ENCODE data around the gene IL10RB.
"Not testable (repeated sequence)": the region's sequence is repeated elsewhere in the genome, so short reads cannot be mapped to it uniquely, and the experiment has no call there.

Gene IL10RB

DNA sequence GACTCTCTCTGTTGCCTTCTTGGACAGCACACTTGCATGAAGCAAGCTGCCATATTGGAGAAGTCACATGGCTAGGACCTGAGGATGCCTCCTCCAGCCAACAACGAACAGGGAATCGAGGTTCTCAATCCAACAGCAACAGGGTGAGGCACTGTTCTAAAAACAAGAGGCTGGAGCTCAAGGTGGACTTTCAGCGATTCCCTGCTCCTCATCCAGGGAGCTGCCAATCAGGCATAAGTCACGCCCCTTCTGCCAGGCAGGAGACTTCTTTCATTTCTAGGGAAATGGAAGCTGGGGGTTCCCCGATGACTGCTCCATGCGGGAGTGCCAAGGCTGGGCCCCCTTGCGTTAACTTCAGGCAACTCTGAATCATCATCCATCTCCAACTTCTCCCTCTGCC is 35.9 kb downstream of the IL10RB start:
- DNase-seq (ENCODE audit: low spot score), result no peak

- DNase-seq (ENCODE audit: low spot score), result no peak
These were observed 36.6 kb downstream of the IL10RB start for GRCh38 chr21:33302796-33303195.

GRCh38 chr21:33305344-33305671 is 39.1 kb downstream of the IL10RB start:
- DNase-seq (ENCODE audit: low spot score), result no peak

- no peak for DNase-seq (ENCODE audit: low spot score)
These were observed 39.8 kb downstream of the IL10RB start for GRCh38 chr21:33305938-33306337.

GRCh38 chr21:33308586-33309490 is 42.7 kb downstream of the IL10RB start:
- no peak for DNase-seq (ENCODE audit: low spot score)

DNA sequence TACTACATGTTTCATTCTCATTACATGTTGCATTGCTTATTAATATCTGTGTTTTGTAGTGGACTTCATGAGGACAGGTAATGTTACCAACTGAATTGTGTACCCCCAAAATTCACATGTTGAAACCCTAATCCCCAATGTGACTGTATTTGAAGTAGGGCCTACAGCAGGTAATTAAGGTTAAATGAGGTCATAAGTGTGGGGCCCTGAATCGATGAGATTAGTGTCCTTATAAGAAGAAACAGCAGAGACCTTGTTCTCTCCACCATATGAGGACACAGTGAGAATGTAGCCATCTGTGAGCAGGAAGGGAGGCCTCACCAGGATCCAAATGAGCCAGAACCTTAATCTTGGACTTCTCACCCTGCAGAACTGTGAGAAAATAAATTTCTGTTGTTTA is 43.6 kb downstream of the IL10RB start:
- DNase-seq (ENCODE audit: low spot score), result no peak

DNA sequence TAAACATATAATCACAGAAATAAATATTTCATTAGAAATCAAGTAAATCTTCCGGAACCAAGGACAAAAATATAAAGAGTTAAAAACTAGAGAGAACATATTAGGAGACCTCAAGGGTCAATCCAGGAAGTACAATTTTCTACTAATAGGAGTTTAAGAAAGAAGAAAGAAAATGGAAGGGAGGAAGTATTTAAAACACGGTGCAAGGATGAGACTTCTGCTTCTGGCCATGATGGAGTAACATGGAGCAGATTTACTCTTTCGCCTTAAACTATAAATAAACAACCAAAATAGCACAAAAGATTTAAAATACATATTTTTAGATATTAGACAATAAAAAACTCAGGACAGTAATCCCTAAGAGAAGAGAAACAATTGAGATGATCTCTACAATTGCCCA is 46.0 kb downstream of the IL10RB start:
- no peak for DNase-seq (ENCODE audit: low spot score)

DNA sequence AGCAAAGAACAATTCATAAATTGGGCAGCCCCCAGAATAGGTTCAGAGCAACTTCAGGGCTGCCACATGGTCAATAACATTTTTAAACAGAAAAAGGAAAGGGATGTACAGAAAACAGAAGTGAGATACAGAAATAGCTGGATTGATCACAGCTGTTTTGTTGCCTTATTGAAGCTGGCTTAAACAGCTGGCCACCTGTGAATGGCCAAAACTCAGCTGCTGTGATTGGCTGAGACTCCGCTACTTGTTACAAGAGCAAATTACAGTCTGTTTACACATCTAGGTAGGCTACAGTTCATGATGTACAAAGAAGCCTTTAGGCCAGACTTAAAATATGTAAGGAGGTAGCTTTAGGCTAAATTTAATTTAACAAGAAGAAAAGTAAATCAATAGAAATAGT is 47.0 kb downstream of the IL10RB start:
- no peak for DNase-seq (ENCODE audit: low spot score)

- no peak for DNase-seq (ENCODE audit: low spot score)
These were observed 47.4 kb downstream of the IL10RB start for GRCh38 chr21:33313611-33314010.

GRCh38 chr21:33314111-33314510 is 47.9 kb downstream of the IL10RB start:
- DNase-seq (ENCODE audit: low spot score), result no peak

DNA sequence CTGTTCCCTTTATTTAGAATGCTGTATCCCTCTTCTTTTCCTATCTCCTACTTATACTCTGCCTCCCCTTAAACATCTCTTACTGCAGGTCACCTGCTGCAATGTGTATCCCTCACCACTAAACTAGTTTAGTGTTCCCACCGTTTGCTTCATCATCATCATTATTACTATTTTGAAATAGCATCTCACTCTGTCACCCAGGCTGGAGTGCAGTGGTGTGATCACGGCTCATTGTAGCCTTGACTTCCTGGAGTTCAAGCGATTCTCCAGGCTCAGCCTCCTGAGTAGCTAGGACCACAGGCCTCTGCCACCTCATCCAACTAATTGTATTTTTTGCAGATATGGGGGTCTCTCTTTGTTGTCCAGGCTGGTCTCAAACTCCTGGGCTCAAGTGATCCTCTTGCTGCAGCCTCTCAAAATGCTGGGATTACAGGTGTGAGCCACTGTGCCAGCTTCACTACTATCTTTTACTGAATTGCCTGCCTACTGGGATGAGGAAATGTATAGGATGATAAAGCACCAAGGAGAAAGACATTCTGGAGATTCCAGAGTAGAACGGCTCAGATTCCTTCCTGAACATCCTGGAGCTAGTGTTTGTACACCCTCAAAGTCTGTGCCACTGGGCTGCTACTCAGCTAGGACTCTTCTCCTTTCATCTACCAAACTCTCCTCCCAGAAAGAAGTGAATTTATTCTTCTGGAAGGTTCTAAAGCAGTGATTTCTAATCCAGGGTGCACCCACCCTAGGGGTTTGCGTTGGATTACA is 50.0 kb downstream of the IL10RB start:
- no peak for DNase-seq (ENCODE audit: low spot score)

- DNase-seq (ENCODE audit: low spot score), result no peak
These were observed 51.0 kb downstream of the IL10RB start for GRCh38 chr21:33317145-33317544.

- no peak for DNase-seq (ENCODE audit: low spot score)
These were observed 51.8 kb downstream of the IL10RB start for GRCh38 chr21:33317786-33318486.

DNA sequence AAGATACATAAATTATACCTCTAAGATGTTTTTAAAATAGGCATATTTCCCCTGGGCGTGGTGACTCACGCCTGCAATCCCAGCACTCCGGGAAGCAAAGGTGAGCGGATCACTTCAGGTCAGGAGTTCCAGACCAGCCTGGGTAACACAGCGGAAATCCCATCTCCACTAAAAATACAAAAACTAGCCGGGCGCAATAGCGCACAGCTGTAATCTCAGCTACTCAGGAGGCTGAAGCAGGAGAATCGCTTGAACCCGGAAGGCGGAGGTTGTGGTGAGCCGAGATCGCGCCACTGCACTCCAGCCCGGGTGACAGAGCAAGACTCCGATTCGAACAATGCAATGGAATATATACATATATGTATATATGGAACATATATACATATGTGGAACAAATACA is 54.8 kb downstream of the IL10RB start:
- not testable (repeated sequence) for DNase-seq (ENCODE audit: low spot score)

DNA sequence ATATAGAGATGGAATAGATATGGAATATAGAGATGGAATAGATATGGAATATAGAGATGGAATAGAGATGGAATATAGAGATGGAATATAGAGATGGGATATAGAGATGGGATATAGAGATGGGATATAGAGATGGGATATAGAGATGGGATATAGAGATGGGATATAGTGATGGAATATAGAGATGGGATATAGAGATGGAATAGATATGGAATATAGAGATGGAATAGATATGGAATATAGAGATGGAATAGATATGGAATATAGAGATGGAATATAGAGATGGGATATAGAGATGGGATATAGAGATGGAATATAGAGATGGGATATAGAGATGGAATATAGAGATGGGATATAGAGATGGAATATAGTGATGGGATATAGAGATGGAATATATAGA is 57.4 kb downstream of the IL10RB start:
- not testable (repeated sequence) for DNase-seq (ENCODE audit: low spot score)

DNA sequence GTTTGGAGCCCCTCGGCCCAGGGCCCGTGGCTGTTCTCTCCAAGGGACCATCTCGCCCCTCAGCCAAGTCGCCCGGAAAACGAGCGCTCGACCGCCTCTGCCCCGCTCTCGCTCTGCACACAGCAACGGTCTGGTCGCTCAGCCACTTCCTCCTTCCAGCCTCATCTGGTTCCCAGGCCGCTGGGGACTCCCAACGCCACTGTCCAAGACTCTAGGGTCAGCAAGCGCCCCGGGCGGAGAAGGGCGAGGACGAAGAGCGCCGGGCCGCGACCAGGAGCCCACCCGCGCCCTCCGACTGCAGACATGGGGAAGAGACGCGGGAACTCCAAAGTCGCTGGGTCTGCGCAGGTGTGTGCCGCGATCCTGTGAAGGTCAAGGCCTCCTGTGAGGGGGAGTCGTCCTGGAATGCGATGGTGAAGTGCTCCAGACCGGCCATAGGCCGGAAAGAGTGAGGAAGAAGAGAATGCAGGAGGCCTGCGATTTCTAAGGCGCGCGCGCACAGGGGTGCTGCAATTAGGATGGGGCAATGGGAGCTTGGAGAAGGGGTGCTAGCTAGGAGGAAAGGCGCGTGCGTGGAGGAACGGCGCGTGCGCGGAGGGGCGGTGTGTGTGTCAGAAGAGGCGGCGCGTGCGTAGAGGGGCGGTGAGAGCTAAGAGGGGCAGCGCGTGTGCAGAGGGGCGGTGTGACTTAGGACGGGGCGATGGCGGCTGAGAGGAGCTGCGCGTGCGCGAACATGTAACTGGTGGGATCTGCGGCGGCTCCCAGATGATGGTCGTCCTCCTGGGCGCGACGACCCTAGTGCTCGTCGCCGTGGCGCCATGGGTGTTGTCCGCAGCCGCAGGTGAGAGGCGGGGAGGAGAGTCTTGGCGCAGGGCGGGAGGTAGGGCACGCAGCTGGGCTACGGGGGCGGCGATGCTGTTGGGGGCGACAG is 58.4 kb downstream of the IL10RB start, which contains the start of gene IFNAR1:
Gene IFNAR1, plus strand, starts transcription at position 680 of the 931 bp plus-strand sequence. Its CDS starts 86 bp downstream, at position 766.
- peak; percentile 99 for DNase-seq (ENCODE audit: low spot score)

DNA sequence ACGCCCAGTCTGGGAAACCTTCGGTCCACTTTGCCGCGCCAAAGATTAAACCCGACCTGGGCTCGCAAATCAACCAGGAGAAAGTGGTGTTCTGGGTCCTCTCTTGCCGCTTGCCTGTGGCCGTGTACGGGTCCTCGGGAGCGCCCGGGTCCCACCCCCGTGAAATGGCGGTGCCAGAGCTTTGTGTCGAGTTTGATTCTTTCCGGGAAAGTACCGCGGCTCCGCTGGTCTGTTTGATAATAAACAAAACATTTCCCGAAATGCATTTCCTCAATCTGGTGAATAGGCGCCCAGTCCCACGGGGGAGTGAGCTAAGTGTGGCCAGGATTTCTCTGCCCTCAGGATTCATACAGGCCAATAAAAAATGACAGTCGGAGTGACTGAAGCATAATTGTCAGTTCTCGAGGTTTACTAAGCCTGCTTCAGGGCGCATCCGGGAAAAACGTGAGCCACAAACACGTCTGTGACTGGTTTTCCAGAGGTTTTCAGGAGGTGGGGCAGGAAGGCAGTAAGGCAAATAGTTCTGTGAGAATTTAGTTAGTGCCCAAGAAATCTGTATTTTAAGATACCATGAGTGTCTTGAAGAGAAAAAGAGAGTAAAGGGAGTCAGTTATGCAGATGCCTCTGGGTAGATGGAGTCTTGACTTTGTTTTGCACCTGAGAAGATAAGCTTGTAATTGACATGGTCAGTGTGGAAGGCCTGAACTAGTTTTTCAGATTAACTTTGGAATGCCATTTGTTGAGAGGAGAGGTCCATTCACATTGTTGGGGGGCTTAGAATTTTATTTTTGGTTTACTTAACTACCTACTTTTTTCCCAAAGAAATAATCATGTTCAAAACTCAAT is 59.3 kb downstream of the IL10RB start:
- peak; percentile 65 for DNase-seq (ENCODE audit: low spot score)

DNA sequence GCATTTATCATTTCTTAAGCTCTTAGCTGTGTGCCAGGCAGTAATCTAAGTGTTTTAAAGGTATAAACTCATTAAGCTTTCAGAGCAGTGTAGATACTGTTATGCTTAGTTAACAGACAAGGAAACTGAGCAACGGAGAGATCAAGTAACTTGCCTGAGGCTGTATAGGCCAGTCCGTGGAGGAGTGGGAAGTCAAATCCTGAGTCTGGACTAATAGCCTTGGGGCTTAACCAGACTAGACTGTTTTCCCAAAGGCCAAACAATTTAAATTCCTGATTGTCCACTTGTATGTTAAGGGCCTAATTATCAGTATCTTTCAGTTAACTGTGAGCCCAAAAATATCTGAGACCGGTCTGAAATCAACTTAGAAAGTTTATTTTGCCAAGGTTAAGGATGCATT is 61.2 kb downstream of the IL10RB start:
- no peak for DNase-seq (ENCODE audit: low spot score)

GRCh38 chr21:33327792-33328433 is 61.7 kb downstream of the IL10RB start:
- DNase-seq (ENCODE audit: low spot score), result no peak

- no peak for DNase-seq (ENCODE audit: low spot score)
These were observed 64.6 kb downstream of the IL10RB start for GRCh38 chr21:33330726-33331125.

All from LoVo (cell line).